ES-I3 (cell line): ENCODE data around the gene SPIRE2.
"Not testable (repeated sequence)": the region's sequence is repeated elsewhere in the genome, so short reads cannot be mapped to it uniquely, and the experiment has no call there.

Experiments used
- H3K36me3 ChIP-seq: 2 replicates; pipeline ENCODE4 v1.6.1; 2013; ENCODE audit warnings: mild to moderate bottlenecking, low read length, control low read depth, moderate library complexity; ENCODE audit not compliant: insufficient read depth
- H3K4me1 ChIP-seq: 2 replicates; pipeline ENCODE4 v1.6.1; 2013; ENCODE audit warnings: mild to moderate bottlenecking, control low read depth, low read length; ENCODE audit not compliant: insufficient read depth
- H3K9ac ChIP-seq: 2 replicates; pipeline ENCODE4 v1.6.1; 2013; ENCODE audit warnings: low read depth, mild to moderate bottlenecking, low read length, moderate library complexity
- H3K9me3 ChIP-seq: 2 replicates; pipeline ENCODE4 v1.6.1; 2013; ENCODE audit warnings: mild to moderate bottlenecking, low read length, moderate library complexity; ENCODE audit not compliant: control insufficient read depth, insufficient read depth

SPIRE2 gene, protein sequence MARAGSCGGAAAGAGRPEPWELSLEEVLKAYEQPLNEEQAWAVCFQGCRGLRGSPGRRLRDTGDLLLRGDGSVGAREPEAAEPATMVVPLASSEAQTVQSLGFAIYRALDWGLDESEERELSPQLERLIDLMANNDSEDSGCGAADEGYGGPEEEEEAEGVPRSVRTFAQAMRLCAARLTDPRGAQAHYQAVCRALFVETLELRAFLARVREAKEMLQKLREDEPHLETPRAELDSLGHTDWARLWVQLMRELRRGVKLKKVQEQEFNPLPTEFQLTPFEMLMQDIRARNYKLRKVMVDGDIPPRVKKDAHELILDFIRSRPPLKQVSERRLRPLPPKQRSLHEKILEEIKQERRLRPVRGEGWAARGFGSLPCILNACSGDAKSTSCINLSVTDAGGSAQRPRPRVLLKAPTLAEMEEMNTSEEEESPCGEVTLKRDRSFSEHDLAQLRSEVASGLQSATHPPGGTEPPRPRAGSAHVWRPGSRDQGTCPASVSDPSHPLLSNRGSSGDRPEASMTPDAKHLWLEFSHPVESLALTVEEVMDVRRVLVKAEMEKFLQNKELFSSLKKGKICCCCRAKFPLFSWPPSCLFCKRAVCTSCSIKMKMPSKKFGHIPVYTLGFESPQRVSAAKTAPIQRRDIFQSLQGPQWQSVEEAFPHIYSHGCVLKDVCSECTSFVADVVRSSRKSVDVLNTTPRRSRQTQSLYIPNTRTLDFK

DNA sequence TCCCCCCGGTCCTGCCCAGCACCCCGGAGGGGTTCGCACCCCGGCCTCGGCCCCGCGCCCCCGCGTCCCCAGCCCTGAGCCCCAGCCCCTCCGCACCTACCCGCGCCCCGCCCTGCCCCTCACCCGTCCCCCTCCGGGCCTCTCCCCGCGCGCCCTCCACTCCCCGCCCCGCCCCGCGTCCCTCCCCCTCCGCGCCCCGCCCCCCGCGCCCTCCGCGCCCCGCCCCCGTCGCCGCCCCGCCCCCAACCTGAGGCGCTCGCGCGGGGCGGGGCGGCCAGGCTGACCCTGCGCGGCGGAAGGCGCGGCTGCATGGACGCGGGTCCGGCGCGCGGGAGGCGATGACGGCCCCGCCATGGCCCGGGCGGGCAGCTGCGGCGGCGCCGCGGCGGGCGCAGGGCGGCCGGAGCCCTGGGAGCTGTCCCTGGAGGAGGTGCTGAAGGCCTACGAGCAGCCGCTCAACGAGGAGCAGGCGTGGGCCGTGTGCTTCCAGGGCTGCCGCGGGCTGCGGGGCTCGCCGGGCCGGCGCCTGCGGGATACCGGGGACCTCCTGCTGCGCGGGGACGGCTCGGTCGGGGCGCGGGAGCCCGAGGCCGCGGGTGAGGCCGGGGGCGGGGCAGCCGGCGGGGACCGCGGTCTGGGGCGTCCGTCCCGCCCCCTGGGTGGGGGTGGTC lies at the start of gene SPIRE2:
TSS of gene SPIRE2 (plus strand) at position 277 of the 671 bp plus-strand sequence. CDS start at position 353, 76 bp downstream.
- H3K9me3 ChIP-seq = no peaks in the 10 kb centered on the region
- peak within 1 kb of the TSS; percentile 77 for H3K9ac ChIP-seq
- peaks cover 4% of the 10 kb centered on the region for H3K4me1 ChIP-seq
- no peaks in the 10 kb centered on the region for H3K36me3 ChIP-seq

- H3K36me3 ChIP-seq = peaks cover 34% of the 10 kb centered on the region
- no peaks in the 10 kb centered on the region for H3K9me3 ChIP-seq
Measured at GRCh38 chr16:89779231-89779908, 48.9 kb upstream of the SPIRE2 start.

DNA sequence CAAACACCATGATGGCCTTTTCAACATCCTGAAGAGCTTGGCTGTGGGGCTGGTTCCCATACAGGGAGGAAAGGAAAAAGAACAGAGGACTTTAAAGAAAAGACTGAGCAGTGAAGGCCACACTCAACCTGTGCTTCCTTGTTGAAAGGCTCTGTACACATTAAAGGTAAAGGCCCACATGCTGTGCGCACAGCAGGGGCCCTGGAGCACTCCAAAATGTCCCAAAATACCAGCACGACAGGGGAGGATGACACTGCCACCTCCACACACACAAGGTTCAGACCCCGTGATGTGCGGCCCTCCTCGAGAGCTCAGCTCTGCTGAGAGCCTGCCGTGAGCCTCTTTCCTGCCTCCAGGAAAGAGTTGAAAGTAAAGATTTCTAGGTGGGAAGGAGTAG lies 48.4 kb upstream of the SPIRE2 start:
- Histone ChIP-seq H3K36me3 (peaks cover 39% of the 10 kb centered on the region), H3K9ac (no peak overlapping the region), H3K4me1 (peaks cover 3% of the 10 kb centered on the region; the same call in 1 of the 2 replicates), H3K9me3 (no peaks in the 10 kb centered on the region)

More at GRCh38 chr16:89779231-89779908, 48.9 kb upstream of the SPIRE2 start:
- Histone ChIP-seq H3K9ac (no peak overlapping the region), H3K4me1 (peaks cover 3% of the 10 kb centered on the region; the same call in 1 of the 2 replicates)

DNA sequence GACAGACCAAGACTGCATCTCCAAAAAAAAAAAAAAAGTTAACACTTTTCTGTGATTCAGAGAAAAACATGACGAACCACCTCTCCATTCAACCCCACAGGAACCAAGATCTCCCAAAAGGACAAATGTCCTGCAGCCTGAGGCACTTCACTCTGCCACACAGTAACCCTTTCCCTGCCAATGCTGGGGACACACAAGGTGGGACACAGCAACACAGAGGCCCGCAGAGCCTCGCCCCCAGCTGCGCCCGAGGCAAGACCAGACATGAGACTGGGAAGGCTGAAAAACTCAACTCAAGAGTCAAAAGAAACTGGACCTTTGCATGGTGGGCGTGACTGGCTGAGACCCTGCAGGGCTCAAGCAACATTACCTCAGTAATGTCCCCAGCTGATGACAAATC lies 45.8 kb upstream of the SPIRE2 start:
- no peaks in the 10 kb centered on the region for H3K9me3 ChIP-seq
- H3K36me3 ChIP-seq = peaks cover 28% of the 10 kb centered on the region
- H3K9ac ChIP-seq = no peak overlapping the region
- peaks cover 3% of the 10 kb centered on the region; the same call in 1 of the 2 replicates for H3K4me1 ChIP-seq

GRCh38 chr16:89783952-89784351 lies 44.3 kb upstream of the SPIRE2 start:
- H3K9me3 ChIP-seq, H3K9ac ChIP-seq, H3K4me1 ChIP-seq: not testable (repeated sequence)
- H3K36me3 ChIP-seq = peaks cover 29% of the 10 kb centered on the region

GRCh38 chr16:89784406-89784805 lies 43.9 kb upstream of the SPIRE2 start:
- Histone ChIP-seq H3K9ac (no peak overlapping the region), H3K4me1 (peaks cover 3% of the 10 kb centered on the region; the same call in 1 of the 2 replicates), H3K36me3 (peaks cover 26% of the 10 kb centered on the region), H3K9me3 (no peaks in the 10 kb centered on the region)

DNA sequence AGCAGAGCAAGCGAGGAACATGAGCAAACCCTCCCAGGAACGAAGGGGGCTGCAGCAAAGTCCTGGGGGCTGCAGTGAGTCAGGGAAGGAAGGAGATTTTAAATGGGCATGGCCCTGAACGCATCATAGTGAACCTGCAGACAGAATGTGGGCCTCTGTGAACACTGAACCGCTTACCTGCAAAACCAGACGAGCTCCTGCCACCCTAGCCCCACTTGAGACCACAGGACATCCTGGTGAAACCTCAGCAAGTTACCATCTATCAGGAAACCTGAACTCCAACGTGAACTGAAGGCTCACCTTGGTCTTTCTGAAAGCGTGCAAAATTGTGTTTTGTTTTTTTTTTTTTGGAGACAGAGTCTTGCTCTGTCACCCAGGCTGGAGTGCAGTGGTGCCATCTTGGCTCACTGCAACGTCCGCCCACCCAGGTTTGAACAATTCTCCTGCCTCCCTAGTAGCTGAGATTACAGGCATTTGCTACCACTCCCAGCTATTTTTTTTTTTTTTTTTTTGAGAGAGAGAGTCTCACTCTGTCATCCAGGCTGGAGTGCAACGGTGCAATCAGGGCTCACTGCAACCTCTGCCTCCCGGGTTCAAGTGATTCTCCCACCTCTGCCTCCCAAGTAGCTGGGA lies 42.6 kb upstream of the SPIRE2 start:
- peaks cover 18% of the 10 kb centered on the region for H3K36me3 ChIP-seq
- H3K4me1 ChIP-seq = no peaks in the 10 kb centered on the region
- H3K9me3 ChIP-seq = no peaks in the 10 kb centered on the region
- H3K9ac ChIP-seq = no peak overlapping the region

- Histone ChIP-seq H3K9me3 (no peaks in the 10 kb centered on the region), H3K9ac (no peak overlapping the region), H3K36me3 (peaks cover 19% of the 10 kb centered on the region)
Measured at GRCh38 chr16:89786474-89787364, 41.6 kb upstream of the SPIRE2 start.

GRCh38 chr16:89787365-89787805 lies 40.9 kb upstream of the SPIRE2 start:
- H3K9ac ChIP-seq = no peak overlapping the region
- H3K9me3 ChIP-seq = no peaks in the 10 kb centered on the region
- no peaks in the 10 kb centered on the region for H3K4me1 ChIP-seq
- H3K36me3 ChIP-seq = peaks cover 26% of the 10 kb centered on the region

More at GRCh38 chr16:89786474-89787364, 41.6 kb upstream of the SPIRE2 start:
- no peaks in the 10 kb centered on the region for H3K4me1 ChIP-seq

DNA sequence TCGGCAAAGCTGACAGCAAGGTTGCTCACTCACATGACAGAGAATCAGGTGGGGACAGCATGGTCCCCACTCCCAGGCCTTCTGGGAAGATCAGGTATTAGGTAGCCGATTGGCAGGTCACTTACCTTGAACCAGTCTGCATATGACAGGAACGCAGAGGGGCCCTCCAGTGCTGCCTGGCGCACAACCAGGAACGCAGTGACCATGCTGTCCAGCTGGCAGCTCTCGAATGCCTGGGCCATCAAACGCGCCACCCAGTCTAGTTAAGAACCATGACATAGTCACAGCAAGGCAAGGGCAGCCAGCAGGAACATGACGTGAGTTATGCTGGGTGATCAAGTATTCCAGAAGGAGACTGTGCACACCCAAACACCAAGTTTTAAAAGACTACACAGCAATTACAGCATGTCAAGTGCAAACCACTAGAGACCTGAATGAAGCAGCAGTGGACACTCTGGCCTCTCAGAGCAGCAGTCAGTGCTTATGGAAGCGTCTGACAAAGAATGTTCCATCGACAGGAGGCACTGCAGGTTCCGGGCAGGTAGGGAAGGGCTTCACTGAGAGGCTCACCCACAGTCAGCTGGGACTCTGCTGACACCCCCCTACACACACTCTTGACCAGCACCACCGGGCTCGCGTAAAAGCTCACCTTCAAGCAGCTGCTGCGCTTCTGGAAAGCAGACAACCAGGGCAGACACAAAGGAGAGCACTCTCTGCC lies 36.8 kb upstream of the SPIRE2 start:
- no peak overlapping the region for H3K9ac ChIP-seq
- no peaks in the 10 kb centered on the region for H3K9me3 ChIP-seq
- H3K4me1 ChIP-seq = no peaks in the 10 kb centered on the region
- peaks cover 20% of the 10 kb centered on the region for H3K36me3 ChIP-seq

DNA sequence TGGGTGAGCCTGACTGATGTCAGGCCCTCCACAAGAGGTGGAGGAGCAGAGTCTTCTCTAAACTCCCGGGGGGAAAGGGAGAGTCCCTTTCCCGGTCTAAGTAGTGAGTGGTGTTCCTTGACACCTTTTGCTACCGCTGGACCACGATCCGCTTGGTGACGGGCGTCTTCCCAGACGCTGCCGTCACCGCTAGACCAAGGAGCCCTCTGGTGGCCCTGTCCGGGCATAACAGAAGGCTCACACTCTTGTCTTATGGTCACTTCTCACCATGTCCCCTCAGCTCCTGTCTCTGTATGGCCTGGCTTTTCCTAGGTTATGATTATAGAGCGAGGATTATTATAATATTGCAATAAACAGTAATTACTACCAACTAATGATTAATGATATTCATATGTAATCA lies 35.2 kb upstream of the SPIRE2 start:
- peaks cover 15% of the 10 kb centered on the region for H3K36me3 ChIP-seq
- H3K4me1 ChIP-seq, H3K9ac ChIP-seq, H3K9me3 ChIP-seq: not testable (repeated sequence)

DNA sequence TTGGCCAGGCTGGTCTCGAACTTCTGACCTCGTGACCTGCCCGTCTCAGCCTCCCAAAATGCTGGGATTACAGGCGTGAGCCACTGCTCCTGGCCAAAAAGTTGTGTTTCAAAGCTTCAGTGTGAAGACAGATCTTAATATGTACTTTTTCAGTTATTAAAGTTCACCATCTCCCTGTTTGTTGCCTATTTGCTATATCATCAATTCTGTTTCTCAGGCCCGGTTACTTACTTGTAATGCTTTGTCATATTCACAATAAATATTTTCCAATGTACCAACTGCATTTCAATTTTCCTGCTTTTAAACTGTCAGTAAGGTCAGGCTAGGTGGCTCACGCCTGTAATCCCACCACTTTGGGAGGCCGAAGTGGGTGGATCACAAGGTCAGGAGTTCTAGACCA lies 34.3 kb upstream of the SPIRE2 start:
- Histone ChIP-seq H3K9me3 (no peaks in the 10 kb centered on the region), H3K4me1 (no peaks in the 10 kb centered on the region), H3K36me3 (peaks cover 22% of the 10 kb centered on the region), H3K9ac (no peak overlapping the region)
